ENCODE data around the gene NT5C1A.

DNA sequence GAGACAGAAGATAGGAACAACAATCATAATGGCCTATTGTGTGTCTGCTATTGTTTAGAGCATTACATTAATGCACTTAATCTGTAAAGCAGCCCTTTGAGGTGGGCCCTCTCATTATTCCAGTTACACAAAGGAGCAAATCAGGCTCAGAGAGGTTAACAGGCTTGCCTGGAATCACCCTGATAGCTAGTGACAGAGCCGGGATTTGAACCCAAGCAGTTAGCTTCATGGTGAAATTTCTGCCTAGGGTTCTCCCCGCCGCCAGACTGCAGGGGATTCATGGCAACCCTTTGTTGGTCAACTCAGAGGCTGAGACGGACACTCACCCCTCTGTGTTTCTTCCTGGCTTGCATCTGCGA lies 39.6 kb downstream of the NT5C1A start:
- TF ChIP-seq EZH2 (IDR thresholded peaks at IDR 0.05; ENCODE audit: insufficient read depth, poor library complexity, severe bottlenecking), result no peak
- no peak for TF ChIP-seq EZH2phosphoT487 (IDR thresholded peaks at IDR 0.05; ENCODE audit: insufficient read depth, low read depth)

All from GM23248 (cell line).